B cell (primary cell): ENCODE data around the gene COG8.

Experiments
- EZH2 ChIP-seq: IDR thresholded peaks from 2 replicates; pipeline ENCODE4 v1.6.1; 2012; ENCODE audit warnings: borderline replicate concordance, low read depth, mild to moderate bottlenecking, moderate library complexity, low read length; ENCODE audit not compliant: insufficient read depth, poor library complexity, severe bottlenecking
- TF ChIP-seq, protein P1 (sequence below): fragments of 200-600 bp; IDR thresholded peaks from one replicate; pipeline ENCODE4 v1.8.0; 2022; ENCODE audit warnings: antibody characterized with exemption, mild to moderate bottlenecking

- TF ChIP-seq, protein P1, sequence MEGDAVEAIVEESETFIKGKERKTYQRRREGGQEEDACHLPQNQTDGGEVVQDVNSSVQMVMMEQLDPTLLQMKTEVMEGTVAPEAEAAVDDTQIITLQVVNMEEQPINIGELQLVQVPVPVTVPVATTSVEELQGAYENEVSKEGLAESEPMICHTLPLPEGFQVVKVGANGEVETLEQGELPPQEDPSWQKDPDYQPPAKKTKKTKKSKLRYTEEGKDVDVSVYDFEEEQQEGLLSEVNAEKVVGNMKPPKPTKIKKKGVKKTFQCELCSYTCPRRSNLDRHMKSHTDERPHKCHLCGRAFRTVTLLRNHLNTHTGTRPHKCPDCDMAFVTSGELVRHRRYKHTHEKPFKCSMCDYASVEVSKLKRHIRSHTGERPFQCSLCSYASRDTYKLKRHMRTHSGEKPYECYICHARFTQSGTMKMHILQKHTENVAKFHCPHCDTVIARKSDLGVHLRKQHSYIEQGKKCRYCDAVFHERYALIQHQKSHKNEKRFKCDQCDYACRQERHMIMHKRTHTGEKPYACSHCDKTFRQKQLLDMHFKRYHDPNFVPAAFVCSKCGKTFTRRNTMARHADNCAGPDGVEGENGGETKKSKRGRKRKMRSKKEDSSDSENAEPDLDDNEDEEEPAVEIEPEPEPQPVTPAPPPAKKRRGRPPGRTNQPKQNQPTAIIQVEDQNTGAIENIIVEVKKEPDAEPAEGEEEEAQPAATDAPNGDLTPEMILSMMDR: no peak
- TF ChIP-seq EZH2: no peak
Measured at GRCh38 chr16:69382421-69382820, 43.1 kb upstream of the COG8 start.
